DMS114 treated with DMSO at 0.1 percent for 48 hours (cell line): ENCODE data around the gene COIL.
"Not testable (repeated sequence)": the region's sequence is repeated elsewhere in the genome, so short reads cannot be mapped to it uniquely, and the experiment has no call there.

Source experiments
- DNase-seq: peaks from one replicate; lab custom pipeline; 2025; ENCODE audit not compliant: unreplicated experiment; lab: John Stamatoyannopoulos, UW

The COIL gene

GRCh38 chr17:56960596-56961538 lies at the start of gene COIL:
TSS of gene COIL (minus strand) at chr17:56961050. CDS start at chr17:56961019, 31 bp downstream.
- peak; percentile 82 for DNase-seq

- no peak for DNase-seq
Observed at GRCh38 chr17:57010487-57010886, 49.6 kb upstream of the COIL start.

DNA sequence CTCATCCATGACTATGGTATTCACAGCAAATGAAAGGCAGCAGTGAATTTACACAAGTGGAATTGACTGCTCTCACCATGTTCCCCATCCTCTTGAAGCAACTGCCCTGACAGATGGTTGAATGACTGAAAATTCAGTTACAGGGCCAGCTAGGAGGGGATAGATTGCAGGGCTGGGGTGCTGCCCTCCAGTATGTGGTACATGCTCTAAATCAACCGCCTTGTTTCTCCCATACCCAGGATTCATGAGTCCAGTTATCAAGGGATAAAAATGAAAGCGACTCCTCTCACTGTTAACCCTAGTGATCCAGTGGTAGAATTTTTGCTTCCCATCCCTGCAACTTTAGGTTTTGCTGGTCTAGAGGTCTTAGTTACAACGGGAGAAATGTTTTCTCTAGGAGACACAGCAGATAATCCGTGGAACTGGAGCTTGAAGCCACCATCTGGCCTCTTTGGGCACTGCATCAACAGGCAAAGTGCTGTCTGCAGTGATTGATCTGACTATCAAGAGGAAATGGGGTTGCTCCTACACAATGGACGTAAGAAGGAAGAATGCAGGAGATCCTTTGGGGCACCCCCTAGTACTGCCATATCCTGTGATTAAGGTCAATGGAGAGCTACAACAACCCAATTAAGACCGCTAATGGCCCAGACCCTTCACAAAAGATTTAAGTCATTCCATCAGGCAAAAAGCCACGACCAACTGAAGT lies 49.0 kb upstream of the COIL start:
- DNase-seq = peak; percentile 24

DNA sequence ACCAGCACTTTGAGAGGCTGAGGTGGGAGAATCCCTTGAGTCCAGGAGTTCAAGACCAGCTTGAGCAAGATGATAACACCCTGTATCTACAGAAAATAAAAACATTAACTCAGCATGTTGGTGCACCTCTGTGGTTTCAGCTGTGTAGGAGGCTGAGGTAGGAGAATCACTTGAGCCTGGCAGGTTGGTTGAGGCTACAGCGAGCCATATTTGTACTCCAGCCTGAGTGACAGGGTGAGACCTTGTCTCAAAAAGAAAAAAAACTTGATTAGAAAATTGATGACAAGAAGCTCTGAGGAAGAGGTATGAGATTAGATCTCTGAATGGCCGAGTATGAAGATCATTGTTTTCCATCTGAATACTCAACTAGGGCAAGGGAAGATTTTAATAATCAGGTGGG lies 48.1 kb upstream of the COIL start:
- DNase-seq = no peak

GRCh38 chr17:57006040-57006439 lies 45.2 kb upstream of the COIL start:
- no peak for DNase-seq

DNA sequence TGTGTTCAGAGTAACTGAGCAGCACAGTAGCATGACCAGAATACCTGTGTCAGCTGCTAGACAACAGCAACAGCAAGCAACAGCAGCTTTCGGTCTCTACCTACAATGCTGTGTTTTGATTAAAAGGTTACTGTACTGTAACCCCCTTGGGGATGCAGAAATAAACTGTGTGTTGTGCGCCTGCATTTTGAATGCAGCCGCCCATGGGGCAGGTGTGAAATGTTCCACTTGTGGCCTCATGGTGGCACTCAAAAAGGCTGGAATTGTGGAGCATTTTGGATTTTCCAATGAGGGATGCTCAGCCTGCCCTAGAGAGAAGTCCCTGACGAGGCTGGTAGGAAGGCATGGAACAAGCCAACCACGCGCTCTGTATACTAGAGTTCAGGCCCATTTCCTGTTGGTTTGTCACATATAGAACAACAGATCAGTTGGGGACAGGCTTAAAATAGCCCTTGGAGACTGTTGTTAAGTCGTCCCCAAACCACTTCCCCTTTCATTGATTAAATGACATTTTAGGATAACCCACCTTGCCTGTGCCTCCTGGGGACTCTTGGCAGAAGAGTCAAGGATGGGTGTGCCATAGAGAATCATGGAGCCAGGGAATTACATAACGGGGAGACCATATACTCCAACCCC lies 44.2 kb upstream of the COIL start:
- DNase-seq = no peak

- DNase-seq = no peak
Observed at GRCh38 chr17:57002904-57003303, 42.1 kb upstream of the COIL start.

GRCh38 chr17:57001541-57001940 lies 40.7 kb upstream of the COIL start:
- DNase-seq = no peak

DNA sequence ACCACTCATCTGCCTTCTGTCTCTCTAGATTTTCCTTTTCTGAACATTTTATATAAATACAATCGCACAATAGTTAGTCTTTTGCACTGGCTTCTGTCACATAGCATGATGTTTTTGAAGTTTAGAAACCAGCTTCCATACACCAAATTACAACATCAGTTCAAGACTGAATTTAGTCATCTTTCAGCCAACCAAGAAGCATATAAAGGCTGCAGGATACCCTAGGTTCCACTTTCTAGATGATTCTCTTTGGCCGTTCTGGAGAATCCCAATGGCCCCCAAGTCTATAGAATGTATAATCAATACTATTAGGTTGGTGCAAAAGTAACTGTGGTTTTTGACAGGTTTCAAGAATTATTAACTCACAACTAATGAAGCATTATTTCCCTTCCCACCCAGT lies 36.5 kb upstream of the COIL start:
- no peak for DNase-seq

DNA sequence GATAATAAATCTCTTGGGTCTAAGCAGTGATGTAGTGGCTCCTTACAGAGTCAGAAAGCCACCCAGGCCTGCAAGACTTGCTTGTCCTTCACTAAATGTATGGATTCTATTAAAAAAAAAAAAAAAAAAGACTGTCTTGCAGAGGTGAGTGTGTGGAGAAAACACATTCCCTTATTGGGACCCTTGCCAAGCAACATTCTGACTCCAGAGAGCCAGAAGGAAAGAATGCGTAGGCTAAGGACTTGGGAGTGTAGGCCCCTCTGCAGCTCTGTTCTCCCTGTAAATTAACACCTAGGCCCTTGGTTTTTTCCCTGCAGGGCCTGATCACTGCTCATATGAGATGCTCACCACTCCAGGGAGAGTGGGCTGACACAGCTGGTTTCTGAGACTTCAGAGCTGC lies 34.9 kb upstream of the COIL start:
- no peak for DNase-seq

- DNase-seq = no peak
Observed at GRCh38 chr17:56994009-56994792, 33.4 kb upstream of the COIL start.

DNA sequence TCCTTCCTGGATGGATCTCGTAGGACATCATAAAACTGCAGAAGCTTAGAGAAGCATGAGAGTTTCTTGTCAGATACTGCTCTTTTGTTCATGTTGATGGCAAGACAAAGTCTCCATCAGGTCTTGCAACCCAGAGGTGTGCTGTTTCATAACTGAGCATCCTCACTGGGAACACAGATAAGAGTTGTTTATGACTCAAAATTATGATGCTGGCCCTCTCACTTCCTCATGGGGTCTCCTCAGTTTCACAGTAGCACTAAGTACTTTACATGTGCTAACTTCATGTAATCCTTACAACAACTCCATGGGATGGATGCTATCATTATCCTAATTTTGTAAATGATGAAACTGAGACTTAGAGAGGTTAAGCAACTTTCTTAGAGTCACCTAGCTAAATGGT lies 31.5 kb upstream of the COIL start:
- DNase-seq = no peak

DNA sequence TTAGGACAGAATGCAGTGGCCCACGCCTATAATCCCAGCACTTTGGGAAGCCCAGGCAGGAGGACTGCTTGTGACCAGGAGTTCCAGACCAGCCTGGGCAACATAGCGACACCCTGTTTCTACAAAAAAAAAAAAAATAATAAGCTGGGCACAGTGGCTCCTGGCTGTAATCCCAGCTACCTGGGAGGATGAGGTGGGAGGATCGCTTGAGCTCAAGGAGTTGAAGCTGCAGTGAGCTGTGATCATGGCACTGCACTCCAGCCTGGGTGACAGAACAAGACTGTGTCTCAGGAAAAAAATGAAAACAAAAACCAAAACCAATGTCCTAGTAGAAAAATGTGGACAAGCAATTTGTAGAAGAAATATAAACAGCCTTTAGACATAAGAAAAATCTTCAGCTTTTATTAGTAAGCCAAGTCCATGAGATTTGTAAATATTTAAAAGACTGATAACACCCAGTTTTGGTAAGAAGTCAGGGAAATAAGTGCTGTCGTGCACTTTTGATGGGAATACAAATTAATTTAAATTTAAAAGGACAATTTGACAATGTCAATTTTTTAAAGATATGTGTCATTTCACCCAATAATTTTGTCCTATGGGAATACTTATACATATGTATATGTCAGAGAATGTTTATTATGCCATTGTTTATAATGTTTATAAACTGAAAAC lies 28.2 kb upstream of the COIL start:
- DNase-seq = no peak

- no peak for DNase-seq
Observed at GRCh38 chr17:56987283-56987834, 26.5 kb upstream of the COIL start.

- DNase-seq = no peak
Observed at GRCh38 chr17:56985371-56986162, 24.7 kb upstream of the COIL start.

DNA sequence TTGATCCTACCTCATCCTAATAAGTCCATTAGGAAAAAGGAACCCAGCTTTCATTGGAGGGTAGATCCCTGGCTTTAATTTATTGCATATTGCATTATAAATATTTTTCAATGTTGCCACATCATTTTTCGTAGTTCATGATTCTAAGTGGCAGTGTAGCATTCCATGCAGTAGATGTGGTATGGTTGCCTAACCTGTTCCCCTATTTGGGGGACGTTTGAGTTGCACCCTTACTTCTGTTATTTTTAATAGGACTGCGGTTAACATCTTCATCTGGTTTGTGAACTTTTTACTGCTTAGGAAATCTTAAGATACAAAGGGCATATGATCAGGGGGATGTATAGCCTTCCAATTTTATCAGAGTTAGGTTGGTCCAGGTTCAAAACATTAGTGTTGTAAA lies 22.5 kb upstream of the COIL start:
- DNase-seq = no peak

- DNase-seq = no peak
Observed at GRCh38 chr17:56982312-56982711, 21.5 kb upstream of the COIL start.

DNA sequence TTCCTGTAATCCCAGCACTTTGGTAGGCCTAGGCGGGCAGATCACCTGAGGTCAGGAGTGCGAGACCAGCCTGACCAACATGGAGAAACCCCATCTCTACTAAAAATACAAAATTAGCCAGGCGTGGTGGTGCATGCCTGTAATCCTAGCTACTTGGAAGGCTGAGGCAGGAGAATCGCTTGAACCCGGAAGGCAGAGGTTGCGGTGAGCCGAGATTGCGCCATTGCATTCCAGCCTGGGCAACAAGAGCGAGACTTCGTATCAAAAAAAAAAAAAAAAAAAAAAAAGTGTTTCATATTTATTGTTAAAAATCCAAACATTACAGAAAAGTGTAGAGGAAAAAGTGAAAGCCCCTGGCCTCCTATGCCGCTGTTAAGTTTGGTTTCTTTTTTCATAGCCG lies 19.7 kb upstream of the COIL start:
- not testable (repeated sequence) for DNase-seq

DNA sequence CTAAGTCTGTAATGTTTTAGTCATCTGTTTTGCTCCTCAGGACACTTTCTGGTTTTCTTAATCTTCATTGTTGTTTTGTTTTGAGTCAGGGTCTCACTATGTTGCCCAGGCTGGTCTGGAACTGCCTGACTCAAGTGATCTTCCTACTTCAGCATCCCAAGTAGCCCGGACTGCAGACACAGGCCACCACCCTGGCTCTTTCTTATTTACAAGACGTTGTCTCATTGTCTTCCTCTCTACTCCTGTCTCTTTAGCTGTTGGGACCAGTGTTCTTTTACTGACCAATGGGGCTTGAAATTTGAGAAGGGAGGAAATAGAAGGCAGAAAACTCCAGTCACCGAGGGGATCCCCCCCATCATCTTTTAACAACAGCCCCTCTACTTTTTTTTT lies 18.2 kb upstream of the COIL start:
- DNase-seq = no peak
